Lower leg skin (tissue), 3 donors: Measurements from ENCODE around the gene DHDH.

Experiments used
- POLR2A ChIP-seq, 2 donors: fragments of 450-650 bp; IDR thresholded peaks; one replicate each; pipeline ENCODE4 v1.6.1; 2016 to 2017; ENCODE audit warnings: antibody characterized with exemption in 2 of 2, mild to moderate bottlenecking in 1 of 2, moderate library complexity in 1 of 2
- TF ChIP-seq, protein P1 (sequence below), 3 donors: fragments of 450-650 bp; IDR thresholded peaks; one replicate each; pipeline ENCODE4 v1.5.1; 2016; ENCODE audit warnings: antibody characterized with exemption in 3 of 3, mild to moderate bottlenecking in 3 of 3, moderate library complexity in 2 of 3

DNA sequence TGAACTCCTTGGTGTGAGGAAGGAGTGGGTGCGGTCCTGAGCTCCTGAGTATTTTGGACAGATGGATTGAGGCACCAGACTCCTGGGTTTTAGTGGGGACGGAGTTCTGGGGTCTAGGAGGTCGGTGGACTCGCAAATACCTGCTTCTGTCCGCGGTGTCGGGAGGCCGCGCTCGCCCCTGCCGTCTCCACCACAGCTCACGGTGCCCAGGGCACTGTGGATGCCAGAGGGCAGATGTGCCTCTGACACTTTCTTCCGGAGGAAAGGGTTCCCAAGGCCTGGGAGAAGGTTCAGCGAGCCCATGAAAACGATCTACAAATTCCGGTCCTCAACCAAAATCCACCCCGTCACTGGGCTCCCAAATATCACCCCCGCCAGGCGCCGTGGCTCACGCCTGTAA, 38.3 kb upstream of the DHDH start:
- no peak for TF ChIP-seq POLR2A (IDR thresholded peaks at IDR 0.05)
- TF ChIP-seq, protein P1, sequence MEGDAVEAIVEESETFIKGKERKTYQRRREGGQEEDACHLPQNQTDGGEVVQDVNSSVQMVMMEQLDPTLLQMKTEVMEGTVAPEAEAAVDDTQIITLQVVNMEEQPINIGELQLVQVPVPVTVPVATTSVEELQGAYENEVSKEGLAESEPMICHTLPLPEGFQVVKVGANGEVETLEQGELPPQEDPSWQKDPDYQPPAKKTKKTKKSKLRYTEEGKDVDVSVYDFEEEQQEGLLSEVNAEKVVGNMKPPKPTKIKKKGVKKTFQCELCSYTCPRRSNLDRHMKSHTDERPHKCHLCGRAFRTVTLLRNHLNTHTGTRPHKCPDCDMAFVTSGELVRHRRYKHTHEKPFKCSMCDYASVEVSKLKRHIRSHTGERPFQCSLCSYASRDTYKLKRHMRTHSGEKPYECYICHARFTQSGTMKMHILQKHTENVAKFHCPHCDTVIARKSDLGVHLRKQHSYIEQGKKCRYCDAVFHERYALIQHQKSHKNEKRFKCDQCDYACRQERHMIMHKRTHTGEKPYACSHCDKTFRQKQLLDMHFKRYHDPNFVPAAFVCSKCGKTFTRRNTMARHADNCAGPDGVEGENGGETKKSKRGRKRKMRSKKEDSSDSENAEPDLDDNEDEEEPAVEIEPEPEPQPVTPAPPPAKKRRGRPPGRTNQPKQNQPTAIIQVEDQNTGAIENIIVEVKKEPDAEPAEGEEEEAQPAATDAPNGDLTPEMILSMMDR (IDR thresholded peaks at IDR 0.05) = no peak
